GM19324 (cell line): Measurements from ENCODE around the gene CMSS1.
A peak's percentile ranks its signal among the peaks of the same experiment; 100 is the strongest.

Source experiments
- ATAC-seq: cut with Tn5 transposase; IDR thresholded peaks from one replicate; pipeline ENCODE4 v1.9.1; 2021; ENCODE audit warnings: mild to moderate bottlenecking, moderate library complexity; ENCODE audit not compliant: unreplicated experiment, low FRiP score

The CMSS1 gene

DNA sequence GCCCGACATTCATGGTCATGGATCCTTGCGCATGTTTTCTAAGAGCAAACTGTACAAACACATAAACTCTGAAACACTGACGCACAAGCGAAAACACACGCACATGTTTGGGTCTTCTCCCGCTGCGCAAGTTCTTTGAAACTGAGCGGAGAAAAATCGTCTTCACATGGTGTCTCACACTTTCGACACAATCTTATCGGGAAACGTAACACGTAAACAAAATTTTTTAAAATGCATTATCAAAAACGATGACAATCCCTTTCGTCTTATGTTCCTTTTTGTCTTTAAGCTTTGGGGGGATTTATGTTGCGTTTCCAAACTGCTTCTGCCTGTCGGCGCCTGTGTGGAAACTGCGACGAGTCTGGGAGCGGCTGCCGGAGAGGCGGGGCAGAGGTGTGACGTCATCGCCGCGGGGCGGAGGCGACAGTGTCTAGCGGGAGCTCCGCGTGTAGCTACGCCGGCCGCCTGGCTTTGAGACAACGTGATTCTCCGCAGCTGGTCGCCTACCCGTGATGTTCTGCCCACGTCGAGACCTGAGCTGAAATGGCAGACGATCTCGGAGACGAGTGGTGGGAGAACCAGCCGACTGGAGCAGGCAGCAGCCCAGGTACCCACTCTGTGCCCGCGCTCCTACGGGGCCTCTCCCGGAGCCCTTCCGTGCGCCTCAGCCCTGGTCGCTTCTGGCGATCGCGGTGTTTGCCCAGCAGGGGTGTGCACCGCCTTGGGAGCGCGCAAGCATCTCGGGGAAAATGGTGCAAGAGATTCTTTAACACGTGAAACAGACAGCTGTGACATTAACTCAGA is at the start of gene CMSS1:
Gene CMSS1, plus strand, starts transcription at position 426 of the 804 bp plus-strand sequence.
- peak; percentile 99 for ATAC-seq

DNA sequence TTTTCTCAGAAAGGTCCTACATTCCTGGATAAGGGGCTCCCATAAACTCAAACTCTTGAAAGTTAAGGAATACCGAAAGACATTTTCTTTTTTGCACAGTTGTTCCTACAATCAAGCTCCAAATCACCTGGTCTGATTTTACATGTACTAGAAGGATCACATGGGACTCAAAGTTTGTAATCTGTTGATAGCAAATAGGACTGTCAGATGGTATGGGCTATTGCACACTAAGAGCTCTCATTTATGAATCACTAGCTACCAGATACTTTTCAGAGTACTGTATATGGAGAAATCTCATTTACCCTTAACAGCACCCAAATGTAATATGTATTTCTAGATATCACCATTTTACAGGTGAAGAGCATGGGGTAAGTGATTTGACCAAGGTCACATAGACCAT is 49.5 kb upstream of the CMSS1 start:
- no peak for ATAC-seq

DNA sequence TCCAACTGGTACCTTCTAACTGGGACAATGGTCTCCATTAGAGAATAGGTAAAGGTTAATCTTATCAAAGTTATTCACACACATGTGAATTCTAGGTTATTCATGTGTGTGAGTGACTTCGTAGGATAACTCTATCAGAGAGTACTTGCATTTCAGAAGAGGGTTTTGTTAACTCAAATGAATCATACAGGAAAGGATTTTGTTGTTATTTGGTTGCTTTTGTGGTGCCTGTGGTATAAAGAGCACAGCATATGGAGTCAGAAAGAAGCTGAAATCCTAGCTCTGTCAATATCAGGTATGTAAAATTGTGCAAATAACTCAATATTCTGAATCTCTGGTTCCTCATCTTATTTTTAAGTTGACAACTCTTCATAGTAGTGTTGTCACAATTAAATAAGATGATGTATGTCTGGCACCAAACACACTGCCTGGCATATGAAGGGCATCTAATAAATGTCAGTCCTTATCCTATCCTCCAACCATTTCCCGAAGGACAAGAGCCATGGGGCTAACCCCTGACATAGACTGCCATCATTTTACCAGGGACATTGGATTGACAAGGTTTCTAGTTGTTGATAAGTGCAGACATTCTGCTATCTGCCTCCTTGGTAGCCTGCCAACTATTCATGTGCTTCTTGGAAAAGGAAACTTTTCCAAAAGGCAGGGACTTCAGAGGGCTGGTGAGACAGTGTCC is 48.7 kb upstream of the CMSS1 start:
- no peak for ATAC-seq

DNA sequence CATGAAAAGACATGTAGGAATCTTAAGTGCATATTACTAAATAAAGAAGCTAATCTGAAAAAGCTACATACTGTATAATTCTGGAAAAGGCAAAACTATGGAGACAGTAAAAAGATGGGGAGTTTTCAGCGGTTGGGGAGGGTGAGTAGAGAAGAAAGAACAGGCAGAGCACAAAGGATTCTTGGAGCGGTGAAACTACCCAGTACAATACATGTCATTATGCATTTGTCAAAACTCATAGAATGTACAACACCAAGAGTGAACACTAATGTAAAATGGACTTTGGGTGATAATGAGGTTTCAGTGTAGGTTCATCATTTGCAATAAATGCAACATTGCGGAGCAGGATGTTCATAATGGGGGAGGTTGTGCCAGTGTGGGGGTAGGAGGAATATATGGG is 45.5 kb upstream of the CMSS1 start:
- ATAC-seq, result no peak

DNA sequence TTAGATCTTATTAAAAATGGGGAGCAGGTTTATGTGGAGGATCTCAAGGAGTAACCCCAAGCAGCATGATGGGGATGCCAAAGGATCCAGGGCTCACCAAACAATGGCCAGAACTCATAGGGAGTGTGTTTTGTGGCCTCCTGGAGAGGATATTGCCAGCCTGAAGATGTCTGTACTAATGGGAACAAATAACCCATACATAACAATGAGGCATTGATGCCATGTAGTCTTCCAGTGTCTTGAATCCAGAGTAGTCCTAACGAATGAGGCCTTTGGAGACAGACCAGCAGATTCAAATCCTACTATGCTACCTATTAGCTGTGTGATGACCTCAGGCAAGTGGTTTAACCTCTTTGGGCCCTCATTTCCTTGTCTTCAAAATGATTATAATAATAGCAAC is 45.0 kb upstream of the CMSS1 start:
- ATAC-seq, result no peak

DNA sequence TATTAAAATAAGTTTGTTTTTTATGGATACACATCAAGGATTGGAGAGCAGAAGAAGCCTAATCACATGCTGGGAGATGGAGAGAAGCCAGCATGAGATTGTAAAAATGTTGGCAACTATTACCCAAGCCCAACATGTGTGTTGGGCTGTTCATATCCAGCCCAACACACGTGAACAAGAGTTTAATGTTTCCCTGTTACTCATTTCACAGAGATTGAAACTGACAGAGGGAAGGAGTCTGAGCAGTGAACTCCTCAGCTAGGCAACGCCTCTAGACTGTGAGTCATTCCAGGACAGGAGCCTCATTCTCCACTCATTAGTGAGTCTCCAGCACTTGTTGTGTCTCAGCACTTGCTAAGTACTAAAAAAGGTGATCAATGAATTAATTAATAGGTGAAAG is 43.2 kb upstream of the CMSS1 start:
- no peak for ATAC-seq

DNA sequence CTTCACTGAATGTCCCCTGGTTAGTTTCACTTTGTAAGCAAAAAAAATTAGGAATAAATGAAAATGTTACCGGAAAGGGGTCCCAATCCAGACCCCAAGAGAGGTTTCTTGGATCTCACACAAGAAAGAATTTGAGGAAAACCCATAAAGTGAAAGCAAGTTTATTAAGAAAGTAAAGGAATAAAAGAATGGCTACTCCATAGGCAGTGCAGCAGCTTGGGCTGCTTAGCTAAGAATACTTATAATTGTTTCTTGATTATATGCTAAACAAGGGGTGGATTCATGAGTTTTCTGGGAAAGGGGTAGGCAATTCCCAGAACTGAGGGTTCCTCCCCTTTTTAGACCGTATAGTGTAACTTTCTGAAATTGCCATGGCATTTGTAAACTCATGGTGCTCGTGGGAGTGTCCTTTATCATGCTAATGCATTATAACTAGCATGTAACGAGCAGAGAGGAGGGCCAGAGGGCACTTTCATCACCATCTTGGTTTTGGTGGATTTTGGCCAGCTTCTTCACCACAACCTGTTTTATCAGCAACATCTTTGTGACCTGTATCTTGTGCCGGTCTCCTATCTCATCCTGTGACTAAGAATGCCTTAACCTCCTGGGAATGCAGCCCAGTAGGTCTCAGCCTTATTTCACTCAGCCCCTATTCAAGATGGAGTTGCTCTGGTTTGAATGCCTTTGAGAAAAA is 41.0 kb upstream of the CMSS1 start:
- ATAC-seq, result no peak

DNA sequence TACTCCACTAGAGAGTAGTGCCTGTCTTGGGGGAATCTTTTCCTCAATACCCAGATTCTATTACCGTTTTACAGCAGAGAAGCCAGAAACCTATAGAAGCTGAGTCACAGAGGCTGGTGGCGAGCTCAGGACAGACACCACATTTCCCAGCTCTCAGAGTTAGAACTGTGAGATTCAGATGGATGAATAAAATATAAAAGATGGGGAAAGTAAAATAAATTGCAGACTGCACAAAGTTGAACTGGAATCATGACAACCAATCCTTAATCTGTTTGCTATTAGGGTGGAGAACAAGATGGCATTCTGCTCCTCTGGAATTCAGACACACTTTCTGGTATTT is 40.5 kb upstream of the CMSS1 start:
- ATAC-seq, result no peak

DNA sequence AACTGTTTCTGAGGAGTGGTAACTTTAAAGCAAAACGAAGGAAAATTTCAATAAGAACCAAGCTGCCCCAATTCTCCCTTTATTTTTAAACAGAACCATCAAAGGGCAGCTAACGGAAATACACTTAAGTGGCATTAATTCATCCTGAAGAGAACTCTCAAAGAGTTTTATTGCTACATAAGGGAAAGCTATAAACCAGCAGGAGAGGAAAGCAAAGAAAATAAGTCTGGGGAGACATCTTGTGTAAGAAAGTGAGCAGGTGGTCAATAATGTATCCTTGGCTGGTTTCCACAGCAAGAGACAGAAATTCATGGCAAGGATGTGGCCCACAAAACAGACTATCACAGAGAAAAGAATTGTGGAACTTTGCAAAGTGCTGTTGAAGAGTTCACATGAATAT is 40.0 kb upstream of the CMSS1 start:
- ATAC-seq, result no peak

DNA sequence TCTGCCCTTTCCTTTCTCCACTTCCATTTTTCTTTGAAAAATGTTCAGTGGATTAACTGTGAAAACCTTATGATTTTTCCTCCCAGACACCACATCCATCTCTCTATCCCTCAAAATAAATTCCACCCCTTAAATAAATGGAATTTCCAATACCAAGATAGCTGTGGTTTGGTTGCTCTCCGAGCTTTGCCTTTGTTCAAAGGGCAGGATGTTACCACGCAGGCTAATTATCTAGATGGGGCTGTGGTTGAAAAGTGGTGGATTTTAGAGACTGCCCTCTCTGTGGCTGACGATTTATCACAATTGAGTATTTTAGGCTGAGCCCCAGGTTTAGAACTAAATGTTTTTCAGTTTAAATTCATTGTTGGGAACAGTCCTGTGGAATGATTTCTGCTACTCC is 36.9 kb upstream of the CMSS1 start:
- ATAC-seq, result no peak

DNA sequence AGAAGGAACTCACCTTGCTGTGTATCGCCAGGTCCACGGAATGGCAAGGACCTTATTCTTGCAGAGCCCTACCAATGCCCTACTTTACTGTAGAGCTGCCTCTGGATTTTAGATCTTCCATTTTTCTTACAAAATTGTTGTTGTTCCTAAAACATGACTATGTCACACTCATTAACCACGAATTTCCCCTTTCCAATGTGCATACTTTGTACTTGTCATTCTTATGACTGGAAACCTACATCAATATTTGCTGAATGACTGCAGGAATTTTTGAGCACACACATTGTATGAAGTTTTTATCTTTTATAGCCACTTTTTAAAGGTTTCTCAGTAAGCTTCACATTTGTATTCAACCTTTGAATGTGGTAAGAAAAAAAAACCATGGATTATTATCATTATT is 35.9 kb upstream of the CMSS1 start:
- ATAC-seq, result no peak

DNA sequence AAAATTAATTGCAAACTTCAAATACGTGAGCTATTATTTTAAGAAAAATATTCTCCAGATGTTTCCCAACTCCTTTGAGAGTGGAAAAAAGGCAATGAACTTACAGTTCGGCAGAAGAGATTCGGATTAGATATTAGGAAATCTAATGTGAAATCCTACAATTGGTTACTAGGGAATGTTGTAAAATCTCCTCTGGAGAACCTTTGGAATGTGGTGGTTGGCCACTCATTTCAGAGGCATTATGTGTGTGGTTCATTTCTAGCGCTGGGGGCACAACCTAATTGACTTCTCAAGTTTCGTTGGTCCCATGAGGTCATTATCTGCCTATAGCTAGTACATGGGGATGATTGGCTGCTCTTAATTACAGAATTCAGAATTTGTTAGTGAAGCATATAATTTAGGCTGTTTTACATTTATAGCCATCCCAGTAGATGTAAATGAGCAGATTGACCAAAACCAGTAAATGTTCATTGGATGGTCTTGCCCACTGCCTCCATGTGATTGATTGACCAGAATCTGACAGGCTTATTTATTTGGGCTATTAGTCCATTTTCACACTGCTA is 34.6 kb upstream of the CMSS1 start:
- no peak for ATAC-seq

DNA sequence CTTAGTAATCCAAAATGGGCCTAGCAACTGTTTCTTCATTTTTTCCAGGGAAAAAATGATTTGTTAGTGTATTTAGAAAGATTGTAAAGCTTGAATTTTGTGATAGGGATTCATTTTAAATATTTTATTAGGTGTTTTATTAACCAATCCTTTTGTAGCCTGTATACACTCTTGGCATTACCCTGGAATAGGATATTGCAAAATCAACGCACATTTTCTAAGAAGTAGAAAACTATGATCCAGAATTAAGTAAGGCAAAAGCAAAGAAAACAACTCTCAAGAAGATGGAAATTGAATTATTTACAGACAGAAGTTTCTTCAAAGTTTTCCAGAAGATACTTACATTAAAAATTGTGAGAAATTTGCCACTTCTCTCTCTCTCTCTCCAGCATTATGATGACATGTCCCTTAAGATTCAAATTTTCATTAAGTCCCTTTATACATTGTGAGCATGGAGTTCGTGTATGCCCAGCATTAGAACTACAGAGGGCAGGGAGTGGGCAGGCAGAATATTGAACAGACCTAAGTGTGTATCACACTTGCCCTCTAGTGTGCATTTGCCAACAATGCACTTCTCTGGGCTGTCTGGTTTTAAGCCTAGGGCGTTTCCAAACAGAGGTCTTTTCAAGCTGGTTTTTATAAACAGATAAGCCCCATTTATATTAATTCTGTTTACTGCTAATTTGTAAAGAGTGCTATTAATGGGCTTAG is 28.5 kb upstream of the CMSS1 start:
- peak; percentile 83 for ATAC-seq

DNA sequence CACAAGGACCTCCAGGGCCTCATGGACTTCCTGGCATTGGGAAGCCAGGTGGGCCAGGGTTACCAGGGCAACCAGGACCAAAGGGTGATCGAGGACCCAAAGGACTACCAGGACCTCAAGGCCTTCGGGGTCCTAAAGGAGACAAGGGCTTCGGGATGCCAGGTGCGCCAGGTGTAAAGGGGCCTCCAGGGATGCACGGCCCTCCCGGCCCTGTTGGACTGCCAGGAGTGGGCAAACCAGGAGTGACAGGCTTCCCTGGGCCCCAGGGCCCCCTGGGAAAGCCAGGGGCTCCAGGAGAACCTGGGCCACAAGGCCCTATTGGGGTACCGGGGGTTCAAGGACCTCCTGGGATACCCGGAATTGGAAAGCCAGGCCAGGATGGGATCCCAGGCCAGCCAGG is 23.2 kb upstream of the CMSS1 start:
- no peak for ATAC-seq

DNA sequence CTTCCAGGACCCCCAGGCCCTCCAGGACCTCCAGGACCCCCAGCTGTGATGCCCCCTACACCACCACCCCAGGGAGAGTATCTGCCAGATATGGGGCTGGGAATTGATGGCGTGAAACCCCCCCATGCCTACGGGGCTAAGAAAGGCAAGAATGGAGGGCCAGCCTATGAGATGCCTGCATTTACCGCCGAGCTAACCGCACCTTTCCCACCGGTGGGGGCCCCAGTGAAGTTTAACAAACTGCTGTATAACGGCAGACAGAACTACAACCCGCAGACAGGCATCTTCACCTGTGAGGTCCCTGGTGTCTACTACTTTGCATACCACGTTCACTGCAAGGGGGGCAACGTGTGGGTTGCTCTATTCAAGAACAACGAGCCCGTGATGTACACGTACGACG is 22.1 kb upstream of the CMSS1 start:
- ATAC-seq, result no peak

DNA sequence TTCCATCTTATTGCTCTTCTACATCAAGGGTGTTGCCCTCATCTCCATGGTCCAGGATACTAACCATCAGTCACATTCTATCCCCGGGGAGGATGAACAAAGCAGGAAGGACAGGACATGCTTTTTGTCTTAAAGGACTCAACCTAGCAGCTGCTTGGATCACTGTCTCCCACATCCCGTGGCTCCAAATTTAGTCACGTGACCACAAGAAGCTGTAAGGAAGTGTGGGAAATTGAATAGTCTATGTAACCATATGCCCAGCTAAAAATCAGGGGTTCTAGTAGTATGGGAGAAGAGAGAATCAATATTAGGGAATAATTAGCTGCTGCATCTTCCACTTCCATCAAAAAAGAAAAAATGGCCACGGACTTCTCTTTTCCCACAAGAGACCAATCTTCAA is 18.2 kb upstream of the CMSS1 start:
- no peak for ATAC-seq

DNA sequence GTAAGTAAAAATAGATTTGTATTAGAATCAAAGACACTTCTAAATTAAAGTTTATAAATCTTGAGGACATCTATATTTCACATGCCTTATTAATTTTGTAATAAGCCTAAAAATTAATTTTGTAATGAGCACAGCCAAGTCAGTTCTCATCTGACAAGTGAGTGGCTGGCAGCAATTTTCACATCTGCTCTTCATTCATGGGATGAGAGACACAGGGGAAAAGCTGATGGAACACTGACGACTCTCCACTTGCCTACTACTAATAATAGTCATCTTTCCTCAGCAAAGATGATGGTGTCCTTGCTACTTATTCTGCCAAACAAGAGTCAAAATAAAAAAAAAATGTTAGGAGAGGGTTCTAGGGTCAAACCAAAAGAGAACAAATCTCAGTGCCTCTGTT is 14.4 kb upstream of the CMSS1 start:
- no peak for ATAC-seq

DNA sequence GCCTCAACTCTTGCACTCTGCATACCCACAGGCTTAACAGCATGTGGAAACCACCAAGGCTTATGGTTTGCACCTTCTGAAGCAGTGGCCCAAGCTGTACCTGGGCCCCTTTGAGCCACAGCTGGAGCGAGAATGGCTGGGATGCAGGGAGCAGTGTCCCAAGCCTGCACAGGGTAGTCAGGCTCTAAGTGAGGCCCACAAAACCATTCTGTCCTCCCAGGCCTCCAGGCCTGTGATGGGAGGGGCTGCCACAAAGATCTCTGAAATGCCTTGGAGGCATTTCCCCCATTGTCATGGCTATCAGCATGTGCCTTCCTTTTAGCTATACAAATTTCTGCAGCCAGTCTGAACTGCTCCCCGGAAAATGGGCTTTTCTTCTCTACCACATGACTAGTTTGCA is 12.5 kb upstream of the CMSS1 start:
- no peak for ATAC-seq

DNA sequence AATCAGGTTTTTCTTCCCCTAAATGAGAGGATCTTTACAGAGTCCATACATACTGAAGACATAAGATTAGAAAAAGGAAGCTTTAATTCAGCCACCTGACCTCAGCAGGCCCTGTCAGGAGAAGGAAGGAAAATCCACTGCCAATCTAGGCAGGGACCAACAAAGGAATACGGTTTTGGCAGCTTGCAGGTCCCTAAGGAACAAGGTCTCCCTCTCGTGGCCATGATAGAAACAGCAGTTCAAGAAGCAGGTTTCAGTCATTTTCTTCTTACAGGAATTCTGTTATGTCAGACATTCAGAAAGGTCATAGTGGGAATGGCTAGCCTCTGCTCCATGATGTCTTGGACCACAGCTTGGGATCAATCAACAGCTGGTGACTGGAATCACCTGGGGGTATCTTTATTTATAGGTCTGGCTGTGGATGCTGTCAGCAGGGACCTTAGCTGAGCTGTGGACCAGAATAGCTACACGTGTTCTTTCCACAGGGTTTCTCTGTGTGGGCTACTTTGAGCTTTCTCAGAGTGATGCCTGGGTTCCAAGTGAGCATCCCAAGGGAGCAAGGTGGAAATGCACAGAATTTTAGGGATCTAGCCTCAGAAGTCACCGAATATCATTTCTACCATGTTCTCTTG is 9.4 kb upstream of the CMSS1 start:
- ATAC-seq, result peak; percentile 56

DNA sequence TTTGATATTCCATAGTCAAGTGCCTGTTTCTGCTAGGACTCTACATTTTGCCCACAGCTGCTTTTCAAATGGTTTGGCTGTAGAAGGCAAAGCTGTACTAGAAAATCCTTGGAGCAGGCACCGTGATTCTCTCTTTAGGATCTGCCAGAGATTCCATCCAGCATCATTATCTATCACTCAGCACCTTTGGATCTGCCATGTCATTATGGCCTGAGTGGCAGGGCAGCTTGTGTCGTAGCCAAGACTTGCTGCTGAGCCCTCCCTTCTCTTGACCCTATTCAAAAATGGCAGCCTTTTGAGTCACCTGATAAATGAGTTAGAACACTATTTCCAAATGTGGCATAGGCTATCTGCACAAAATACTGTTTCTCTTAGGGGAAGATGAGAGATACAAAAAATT is 8.1 kb upstream of the CMSS1 start:
- no peak for ATAC-seq
